GM21390 (cell line): Measurements from ENCODE around the gene ERCC8.

Source experiments
- ATAC-seq: cut with Tn5 transposase; IDR thresholded peaks from one replicate; pipeline ENCODE4 v1.9.1; 2021; ENCODE audit not compliant: unreplicated experiment

Gene ERCC8

DNA sequence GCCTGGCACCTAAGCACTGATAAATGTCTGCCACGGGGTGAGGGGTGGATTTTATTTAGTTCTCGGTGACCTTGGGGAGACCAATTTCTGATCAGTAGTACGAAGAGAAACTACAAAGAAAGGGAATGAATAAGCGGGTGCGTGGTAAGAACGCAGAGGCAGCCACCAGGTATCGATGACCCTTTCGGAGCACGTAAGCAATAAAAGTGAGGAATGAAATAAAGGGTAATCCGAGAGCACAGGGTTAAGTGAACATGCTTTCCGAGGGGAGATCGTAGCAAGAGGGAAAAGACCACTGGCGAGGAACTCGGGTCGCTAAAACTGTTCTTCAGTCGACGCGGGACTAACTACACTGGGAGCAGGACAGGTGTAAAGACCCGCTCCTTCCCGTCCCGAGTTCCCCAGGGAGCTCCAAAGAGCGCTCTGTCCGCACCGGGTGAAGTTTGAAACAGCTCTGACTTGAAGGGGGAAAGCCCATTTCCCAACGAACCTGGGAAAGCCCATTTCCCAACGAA is 101.9 kb downstream of the ERCC8 start:
- no peak for ATAC-seq

DNA sequence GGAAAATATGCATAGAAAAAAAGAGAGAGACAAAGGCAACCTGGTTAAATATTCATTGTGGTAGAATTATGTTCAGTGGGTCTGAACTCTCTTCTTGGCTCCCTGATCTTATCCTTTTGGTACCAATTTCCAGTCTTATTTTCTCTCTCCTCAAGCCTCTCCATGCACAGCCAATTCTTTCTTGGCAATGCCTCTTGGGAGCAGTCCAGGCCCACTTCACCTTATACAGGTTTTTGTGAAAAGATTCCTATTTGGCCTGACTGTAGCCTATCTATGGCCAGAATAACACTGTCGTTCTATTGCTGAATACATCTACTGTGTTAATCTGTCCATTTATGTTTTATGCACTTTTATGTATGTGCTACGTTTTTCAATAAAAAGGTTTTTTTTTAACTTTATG is 103.5 kb downstream of the ERCC8 start:
- ATAC-seq = no peak

GRCh38 chr5:60836131-60836530 is 108.7 kb downstream of the ERCC8 start:
- no peak for ATAC-seq

- ATAC-seq = no peak
These were observed 109.3 kb downstream of the ERCC8 start for GRCh38 chr5:60835554-60835953.

DNA sequence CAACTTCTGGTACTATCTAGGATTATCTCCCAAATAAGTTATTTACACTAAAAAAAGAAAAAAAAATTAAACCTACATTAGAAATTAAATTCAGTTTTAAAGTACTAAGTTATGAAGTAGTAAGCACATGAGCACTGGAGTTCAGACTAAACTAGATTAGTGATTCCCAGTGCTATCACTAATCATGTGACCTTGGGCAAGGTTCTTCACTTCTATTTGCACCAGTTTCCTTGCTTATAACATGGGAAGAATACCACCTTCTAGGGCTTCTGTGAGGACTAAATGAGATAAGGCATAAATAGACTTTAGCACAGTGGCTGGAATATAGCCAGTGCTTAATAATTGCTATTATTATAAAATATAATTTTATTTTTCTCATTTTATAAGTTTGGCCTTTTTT is 111.3 kb downstream of the ERCC8 start:
- no peak for ATAC-seq

DNA sequence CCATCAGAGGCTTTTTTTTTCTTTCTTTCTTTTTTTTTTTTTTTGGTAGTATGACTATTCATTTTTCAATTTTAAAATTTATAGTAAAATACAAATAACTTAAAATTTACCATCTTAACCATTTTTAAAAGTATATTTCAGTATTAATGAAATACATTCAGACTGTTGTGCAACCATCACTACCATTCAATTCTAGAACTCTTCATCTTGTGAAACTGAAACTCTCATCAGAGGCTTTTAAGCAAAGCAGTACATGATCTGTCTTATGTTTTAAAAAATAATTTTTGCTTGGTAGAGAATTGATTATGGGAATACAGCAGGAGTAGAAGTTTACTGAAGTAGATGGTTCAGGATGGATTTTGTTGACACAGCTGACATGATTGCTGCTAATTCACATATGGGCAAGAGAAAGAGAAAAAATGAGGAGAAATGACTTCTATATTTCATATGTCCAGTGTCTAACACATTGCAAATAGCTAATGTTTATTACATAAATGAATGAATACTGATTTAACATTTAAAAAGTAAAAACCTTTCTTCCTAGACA is 114.2 kb downstream of the ERCC8 start:
- peak; percentile 58 for ATAC-seq

GRCh38 chr5:60829490-60830266 is 115.2 kb downstream of the ERCC8 start:
- peak; percentile 33 for ATAC-seq

- ATAC-seq = no peak
These were observed 117.7 kb downstream of the ERCC8 start for GRCh38 chr5:60827201-60827600.

GRCh38 chr5:60826653-60827052 is 118.2 kb downstream of the ERCC8 start:
- peak; percentile 54 for ATAC-seq
